GM19351 (cell line): Measurements from ENCODE around the gene SLC25A39.
"Not testable (repeated sequence)": the region's sequence is repeated elsewhere in the genome, so short reads cannot be mapped to it uniquely, and the experiment has no call there.

Experiments
- ATAC-seq: cut with Tn5 transposase; IDR thresholded peaks from one replicate; pipeline ENCODE4 v1.9.1; 2021; ENCODE audit warnings: mild to moderate bottlenecking, moderate library complexity; ENCODE audit not compliant: unreplicated experiment

Gene SLC25A39

DNA sequence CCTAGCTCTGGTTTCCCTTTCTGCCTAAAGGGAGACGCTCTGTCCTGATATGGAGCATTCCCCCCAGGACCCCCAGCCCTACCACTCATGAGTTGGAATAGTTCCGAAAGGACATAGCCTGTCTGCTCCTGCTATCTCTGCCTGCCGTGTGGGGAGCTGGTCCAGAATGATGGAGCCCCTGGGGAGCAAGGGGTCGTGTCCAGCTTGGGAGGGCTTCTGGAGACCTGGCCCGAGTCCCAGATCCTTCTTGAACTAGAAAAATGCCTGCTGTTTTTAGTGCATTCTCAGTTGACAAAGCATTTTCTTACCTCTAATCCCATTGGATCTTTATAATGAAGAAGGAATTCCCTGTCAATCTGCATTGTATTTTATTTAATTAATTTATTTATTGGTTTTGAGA, 11.3 kb upstream of the SLC25A39 start:
- no peak for ATAC-seq

DNA sequence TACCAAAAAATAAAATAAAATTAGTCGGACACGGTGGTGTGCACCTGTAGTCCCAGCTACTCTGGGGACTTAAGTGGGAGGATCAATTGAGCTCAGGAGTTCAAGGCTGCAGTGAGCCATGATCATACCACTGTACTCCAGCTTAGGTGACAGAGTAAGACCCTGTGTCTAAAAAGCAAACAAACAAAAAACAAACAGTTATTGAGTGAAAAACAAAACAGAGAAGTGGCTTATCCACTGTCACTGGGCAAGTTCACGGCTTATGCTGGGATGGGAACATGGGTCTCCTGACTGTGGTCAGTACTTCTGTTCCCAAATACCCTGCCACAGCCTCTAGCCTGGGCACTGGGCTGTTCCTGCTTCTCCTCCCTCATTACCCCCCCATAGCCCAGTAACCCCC, 10.9 kb upstream of the SLC25A39 start:
- ATAC-seq, result no peak

DNA sequence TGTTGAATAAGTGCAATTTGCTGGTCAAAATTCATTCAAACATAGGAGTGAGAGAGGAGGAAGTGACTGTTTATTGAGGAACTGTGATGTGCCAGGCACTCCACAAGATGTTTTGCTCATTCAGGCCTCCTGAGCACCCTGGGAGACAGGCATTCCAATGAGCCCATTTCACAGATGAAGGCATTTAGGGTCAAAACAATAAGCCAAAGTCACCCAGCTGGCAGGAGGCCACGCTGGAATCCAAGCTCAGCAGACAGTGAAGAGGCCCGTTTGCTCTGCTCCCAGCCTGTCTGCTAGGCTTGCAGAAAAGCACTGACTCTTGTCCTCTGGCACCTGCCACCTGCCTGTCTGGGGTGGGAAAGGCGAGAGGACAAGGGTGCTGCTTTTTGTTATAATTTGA, 10.1 kb upstream of the SLC25A39 start:
- no peak for ATAC-seq

DNA sequence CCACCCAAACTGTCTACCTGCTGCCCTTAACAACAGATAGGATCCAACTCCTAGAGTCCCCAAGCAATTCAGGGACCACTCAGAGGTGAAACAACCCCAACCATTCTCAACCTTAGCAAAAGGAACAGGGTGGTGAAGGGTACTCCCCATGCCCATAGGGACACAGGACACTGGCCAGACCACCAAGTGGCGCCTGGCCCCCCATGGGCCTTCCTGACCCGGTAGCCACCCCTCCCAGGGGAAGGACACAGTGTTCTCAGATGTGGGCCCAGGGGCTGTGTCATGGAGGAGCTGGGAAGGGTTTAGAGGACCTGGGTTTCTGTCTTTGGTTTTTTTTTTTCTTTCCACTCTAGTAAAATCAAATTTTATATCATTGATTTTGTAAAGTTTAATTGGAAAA, 9.7 kb upstream of the SLC25A39 start:
- no peak for ATAC-seq

DNA sequence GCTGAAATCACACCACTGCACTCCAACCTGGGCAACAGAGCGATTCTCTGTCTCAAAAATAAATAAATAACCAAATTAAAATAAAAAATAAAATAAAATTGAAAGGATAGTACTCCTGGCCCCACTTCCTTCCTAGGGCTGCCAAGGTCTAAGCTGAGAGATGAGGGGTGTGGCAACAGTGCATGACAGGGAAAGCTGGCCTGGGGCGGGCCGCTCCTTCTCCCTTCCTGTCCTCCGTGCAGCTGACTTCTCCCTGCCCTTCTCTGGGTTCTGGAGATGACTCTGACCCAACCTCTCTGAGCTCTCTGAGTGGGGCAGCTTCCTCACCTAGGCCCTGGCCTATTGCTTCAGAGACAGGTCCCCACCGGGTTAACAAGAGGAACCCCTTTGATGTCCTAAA, 8.7 kb upstream of the SLC25A39 start:
- ATAC-seq, result no peak

DNA sequence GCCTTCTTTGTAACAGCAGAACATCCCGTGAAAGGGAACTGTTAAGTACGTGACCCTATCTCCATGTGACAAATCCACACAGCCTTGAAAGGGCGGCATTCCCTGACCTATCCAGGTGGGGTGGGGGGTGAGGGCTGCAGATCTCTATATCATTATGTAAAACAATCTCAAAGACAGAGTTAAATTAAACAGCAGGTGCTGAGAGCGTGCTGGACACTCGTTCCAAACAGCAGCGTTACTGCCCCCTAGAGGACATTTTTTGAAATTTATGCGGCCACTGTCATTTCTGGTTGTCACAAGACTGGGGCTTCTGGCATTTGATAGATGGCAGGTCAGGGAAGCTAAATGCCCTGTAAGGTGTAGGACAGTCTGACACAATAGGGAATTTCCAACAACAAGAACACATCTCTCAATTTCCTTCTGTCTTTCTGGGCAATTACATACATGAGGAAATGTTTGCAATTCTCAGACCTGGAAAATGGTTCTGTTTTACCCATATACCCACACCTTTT, 6.7 kb upstream of the SLC25A39 start:
- ATAC-seq, result no peak

DNA sequence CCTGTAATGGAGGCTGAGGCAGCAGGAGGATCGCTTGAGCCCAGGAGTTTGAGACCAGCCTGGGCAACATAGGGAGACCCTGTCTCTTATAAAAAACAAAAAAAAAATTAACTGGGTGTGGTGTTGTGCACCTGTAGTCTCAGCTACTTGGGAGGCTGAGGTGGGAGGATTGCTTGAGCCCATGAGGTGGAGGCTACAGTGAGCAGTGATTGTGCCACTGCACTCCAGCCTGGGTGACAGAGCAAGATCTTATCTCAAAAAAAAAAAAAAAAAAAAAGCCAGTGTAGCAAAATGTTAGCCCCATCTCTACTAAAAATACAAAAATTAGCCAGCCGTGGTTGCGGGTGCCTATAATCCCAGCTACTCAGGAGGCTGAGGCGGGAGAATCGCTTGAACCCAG, 5.6 kb upstream of the SLC25A39 start:
- not testable (repeated sequence) for ATAC-seq

DNA sequence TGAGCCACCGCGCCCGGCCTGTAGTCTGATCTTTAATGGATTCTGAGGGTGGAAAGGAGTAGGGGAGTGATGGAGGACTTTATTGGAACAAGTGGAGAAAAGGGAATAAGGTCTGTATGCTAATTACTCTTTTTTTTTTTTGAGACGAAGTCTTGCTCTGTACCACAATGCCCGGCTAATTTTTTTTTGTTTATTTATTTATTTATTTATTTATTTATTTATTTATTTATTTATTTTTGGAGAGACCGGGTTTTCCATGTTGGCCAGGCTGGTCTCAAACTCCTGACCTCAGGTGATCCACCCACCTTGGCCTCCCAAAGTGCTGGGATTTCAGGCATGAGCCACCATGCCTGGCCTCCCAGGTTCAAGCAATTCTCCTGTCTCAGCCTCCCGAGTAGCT, 4.9 kb upstream of the SLC25A39 start:
- ATAC-seq, result not testable (repeated sequence)

DNA sequence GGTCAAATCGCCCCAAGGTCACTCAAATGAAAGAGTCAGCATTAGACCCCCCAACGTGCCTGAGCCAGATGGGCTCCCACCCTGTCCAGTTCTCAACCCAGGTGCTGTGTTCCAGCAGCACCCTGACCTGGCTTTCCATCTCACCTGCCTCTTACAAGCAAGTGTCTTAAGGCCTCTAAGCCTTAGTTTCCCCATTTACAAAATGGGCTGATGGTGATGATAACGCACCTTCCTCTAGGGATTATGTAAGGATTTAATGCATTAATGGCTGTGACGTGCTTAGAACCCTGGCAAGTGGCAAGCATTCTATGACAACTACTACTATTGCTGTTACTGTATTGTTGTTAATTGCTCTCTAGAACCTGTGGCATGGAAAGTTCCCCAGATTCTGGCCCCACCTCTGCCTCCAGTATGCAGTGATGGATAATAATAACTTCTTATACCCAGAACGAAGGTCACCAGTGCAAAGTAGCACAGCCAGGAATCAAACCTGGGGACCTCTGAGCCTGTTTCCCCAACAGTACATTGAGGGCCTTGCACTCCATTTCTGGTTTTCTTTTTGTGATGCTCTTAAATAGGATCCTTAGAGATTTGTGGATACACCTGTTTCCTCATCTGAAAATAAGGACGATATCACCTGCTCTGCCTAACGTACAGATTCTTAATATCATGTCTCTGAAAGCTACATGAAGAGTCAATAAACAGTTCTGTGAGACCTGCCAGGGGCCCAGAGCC, 3.3 kb upstream of the SLC25A39 start:
- ATAC-seq, result no peak

DNA sequence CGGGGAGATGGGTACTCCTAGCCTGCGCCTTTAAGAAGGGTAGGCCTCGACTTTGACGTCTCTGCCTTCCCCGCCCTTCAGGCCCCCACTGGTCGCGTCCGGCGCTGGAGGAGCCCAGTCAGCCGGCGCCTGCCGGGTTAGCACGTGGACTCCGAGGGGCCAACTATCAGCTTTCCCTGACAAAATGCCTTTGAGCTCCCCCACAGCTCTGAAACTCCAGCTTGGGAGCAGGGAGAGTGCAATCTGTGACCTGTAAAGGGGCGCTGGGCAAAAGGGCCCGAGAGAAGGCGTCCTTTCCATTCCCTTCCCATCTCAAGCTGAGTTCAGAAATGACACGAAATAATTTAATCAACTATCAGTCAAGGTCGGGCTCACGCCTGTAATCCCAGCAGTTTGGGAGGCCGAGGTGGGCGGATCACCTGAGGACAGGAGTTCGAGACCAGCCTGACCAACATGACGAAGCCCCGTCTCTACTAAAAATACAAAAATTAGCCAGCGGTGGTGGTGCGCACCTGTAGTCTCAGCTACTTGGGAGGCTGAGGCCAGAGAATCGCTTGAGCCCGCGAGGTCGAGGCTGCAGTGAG, 2.3 kb upstream of the SLC25A39 start:
- ATAC-seq, result peak; percentile 55

DNA sequence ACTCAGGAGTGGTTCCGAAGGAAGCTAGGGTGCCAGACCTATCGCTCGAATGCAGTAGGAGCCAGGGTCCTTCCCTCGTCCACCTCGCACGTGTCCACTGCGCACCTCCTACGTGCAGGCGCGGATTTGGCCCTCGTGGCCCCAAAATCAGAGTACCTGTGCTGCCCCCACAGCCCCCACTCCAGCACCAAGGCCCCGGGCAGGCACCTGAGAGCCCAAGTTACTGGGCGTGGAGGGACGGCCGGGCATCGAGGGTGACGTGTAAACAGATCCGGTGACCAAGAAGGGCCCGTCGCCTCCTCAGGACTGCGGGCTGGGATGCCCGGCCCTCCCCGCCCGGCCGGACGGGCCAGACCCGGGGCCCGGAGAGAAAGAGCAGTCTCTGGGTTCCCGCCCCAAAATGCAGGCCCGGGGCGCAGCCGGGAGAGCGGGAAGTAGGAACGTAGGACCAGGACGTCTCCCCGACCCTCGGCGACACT, 492 bp downstream of the SLC25A39 start:
- no peak for ATAC-seq

DNA sequence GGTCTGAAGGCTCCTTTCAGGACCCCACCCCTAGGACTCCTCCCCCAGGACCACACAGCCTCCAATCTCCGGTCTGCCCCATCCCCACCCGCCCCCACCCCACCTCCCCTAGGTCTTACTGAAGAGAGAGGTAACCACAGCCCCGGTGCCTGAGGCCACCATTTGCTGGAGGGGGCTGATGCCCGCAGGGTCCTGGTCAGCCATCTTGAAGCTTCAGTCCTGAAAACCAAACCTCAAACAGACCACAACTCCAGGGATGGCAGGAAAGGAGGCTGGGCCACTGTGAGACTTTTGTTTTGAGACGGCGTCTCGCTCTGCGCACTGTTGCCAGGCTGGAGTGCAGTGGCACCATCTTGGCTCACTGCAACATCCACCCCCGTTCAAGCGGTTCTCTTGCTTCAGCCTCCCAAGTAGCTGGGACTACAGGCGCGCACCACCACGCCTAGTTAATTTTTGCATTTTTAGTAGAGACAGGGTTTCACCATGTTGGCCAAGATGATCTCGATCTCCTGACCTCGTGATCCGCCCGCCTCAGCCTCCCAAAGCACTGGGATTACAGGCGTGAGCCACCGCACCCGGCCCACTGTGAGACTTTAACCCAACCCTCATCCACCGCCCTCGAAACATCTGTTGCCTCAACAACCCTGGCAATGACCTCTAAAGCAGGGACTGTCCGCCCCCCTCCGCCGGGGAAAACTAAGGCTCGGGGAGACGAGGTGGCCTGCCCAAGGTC, 1.1 kb downstream of the SLC25A39 start:
- ATAC-seq, result no peak

DNA sequence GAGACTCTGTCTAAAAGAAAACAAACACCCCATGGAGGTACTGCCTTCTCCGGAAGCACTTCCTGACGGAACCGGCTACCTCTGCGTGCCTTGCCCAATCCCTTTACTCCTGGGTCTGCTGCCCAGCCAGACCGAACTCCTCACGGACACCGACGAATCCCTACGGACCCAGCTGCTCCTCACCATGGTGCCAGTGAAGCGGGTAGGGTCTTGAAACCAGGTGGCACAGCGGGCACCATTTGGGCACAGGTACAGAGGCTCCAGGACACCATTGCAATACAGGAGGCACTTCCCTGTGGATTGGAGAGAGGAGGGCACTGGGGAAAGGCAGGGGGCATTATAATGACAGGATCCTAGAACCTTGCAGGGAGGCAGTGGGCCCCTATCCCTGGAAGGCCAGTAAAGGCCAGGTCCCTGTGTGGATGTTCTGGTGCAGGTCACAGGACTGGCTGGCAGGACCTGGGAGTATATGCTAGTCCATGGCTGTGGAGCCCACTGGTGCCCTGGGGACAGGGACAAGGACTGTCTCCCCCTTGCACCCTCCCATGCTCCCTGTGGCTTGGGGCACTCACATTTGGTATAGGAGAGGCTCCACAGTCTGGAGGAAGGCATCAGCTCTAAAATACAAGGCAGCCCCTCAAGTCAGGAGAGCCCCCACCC, 2.3 kb downstream of the SLC25A39 start:
- no peak for ATAC-seq

DNA sequence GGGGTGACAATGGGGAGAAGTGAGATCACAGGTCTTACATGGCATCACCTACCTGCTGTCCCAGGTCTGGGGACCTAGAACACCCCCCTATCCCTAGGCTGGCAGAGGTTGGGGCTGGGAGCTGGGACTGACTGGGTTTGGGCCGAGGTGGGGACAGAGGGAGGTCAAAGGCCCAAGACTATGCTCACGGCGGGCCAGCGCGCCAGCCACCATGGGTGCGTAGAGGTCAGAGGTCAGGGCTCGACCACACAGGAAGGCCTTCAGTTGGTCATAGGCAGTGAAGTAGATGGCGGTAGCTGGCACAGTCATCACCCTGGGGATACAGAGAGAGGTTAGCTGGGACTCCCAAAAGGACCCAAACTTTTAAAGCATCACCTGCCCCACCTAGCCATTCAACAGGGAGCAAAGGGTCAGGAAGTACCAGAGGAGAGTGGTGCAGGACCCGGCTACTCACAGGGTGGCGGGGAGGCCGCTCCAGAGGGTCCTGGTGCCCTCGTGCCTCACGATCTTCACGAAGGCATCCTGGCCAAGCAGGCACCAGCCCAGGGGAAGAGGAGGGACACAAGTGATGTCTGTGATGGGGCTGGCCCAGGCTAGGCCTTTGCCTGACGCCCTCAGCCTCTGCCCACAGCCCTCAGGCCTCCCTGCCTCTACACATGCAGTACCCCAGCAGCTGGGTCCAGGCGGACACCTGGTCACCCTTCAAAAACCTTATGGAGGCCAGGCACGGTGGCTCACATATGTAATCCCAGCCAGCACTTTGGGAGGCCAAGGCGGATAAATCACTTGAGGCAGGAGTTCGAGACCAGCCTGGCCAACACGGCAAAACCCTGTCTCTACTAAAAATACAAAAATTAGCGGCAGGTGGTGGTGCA, 3.1 kb downstream of the SLC25A39 start:
- ATAC-seq, result no peak

DNA sequence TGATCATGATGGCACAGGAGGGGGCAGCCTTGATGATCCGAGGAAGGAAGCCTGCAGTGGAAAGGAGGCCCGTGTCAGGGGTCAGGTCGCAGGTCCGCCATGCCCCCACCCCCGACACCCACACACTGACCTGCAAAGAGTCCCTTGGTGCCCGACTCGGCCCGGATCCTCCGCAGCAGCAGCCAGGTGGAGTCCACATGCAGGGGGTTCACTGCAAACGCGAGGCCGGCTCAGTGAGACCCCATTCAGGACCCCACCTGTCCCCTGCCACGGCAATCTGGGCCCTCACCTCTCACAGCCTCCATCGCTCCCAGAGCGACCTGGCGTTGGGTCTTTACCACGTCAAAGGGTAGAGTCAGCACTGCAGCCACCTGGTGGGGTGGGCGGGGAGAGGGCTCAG, 4.6 kb downstream of the SLC25A39 start:
- no peak for ATAC-seq

DNA sequence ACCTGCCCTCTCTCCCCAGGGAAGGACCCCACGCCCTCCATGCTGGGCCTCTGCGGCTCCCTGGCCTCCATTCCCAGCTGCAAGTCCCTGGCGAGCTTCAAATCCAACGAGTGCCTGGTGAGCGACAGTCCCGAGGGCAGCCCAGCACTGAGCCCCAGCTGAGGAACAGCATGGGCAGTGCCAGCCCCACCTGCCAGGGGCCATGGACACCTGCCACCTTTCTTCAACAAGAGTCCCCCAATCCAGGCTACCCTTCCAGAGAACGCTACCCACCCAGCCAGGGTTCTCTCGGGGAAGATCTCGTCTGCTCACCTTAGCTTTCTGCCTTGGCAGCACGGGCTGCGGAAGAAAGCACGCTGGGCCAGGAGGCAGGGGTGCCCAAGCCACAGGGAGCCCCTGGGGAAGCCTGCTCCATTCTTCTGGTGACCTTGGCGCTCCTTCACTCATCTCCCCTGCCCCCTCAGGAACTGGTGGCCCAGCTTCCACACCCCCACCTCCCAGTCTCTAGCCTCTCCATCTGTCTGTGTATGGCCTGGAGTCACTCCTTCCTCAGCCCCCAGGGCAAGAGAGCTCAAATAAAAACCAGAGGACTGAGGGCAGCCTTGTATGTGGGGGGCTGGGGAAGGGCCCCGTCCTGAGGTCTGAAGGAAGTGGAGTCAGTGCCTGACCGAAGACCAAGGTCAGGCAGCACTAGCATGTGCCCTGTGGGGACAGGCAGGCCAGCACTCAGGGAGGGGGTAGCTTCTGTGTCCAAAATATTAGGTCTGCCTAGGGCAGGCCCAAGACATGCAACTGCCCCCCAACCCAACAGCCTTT, 6.3 kb downstream of the SLC25A39 start:
- ATAC-seq, result no peak

DNA sequence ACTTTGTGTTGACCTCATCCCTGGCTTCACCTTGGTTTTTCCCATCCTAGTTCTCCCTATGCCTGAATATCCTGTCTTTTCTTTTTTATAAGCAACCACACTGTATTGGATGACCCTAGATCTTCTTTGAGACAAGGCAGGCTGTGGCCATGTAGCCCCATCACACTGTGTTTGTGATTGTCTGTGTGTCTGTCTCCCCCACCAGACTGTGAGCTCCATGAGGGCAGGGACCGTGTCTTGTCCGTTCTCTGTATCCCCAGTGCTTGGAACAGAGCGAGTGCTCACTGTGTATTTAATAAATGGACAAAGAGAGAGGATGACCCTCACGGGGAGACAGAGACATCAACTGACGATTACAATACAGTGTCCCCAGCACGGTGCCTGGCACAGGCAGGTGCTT, 7.1 kb downstream of the SLC25A39 start:
- no peak for ATAC-seq

DNA sequence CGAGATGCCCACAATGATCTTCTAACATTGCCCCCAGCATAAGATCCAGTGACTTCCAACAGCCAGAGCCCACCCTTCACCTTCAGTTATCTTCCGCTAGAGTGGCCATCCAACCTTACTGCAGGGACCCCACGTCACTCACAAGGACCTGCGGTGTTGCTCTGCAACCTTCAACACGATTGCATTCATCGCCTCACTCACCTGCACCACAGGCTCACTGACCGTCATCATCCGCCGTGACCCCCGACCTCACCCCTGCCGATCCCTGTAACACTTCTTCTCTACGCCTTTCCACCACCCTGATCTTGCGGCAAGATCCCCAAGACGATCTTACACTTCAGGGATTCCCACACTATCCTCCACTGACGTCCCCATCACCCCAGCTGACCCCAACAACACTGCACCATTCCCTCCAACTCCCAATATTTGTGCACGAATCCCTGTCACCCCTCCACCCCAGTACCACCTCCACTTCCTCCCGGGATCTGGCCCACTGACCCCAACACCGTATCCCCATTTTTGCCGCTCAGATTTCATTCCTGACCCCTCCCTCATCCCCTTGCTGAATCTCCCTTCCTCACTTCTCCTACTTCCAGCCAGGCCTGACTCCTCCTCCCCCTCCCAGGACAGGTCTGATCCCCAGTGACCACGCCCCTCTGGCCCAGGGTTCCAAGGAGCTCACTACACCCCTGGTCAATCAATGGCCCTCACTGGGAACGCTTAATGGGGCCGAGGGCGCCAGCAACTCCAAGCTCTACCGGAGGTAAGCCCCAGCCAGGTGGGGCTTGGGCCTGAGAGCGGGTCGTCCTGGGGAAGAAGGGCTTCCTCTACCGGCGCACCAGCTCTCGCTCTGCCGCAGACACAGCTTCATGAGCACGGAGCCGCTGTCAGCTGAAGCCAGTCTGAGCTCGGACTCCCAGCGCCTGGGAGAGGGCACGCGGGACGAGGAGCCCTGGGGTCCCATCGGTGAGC, 8.6 kb downstream of the SLC25A39 start:
- no peak for ATAC-seq
